ENCODE data around the gene HBB. TPM values are rescaled to one million over a fixed set of nuclear protein-coding genes. Genes with fewer than 3 reads are reported as not detected.
A peak's percentile ranks its signal among the peaks of the same experiment; 100 is the strongest.

The HBB gene
- total and polyA plus RNA-seq, 2 of the 4 experiments (the other 2 are of a cell fraction) = 0.24 TPM; not detected in 1

GRCh38 chr11:5223686-5224085 is 3.2 kb downstream of the HBB start:
- Histone ChIP-seq H2BK5ac (ENCODE audit: low read depth, low read length, poor library complexity, severe bottlenecking) (no peak overlapping the region), H4K5ac (ENCODE audit: low read depth, low read length) (no peak overlapping the region), H2AK9ac (replicated peaks; ENCODE audit: low read depth, low read length, poor library complexity) (no peak overlapping the region), H3K4me2 (ENCODE audit: low read depth, low read length) (peak overlapping the region; percentile 15; the same call in 1 of the 2 replicates), H3K4me3 (ENCODE audit: insufficient read depth, low read depth, low read length) (no peak overlapping the region), H3K4me1 (ENCODE audit: control insufficient read depth, insufficient read depth, low read length) (no peaks in the 10 kb centered on the region), H2BK20ac (ENCODE audit: low read depth, low read length) (no peak overlapping the region), H3K23ac (ENCODE audit: low read depth, low read length) (no peak overlapping the region), H3K9ac (ENCODE audit: low read depth, low read length) (no peak overlapping the region), H3K27ac (ENCODE audit: insufficient read depth, low read length) (no peak overlapping the region), H3K4ac (ENCODE audit: low read depth, low read length) (no peak overlapping the region), H3K79me1 (ENCODE audit: low read depth in 1 of 2, low read length in 2 of 2) (no peaks in the 10 kb centered on the region), H3K27me3 (ENCODE audit: control insufficient read depth, insufficient read depth, low read length) (no peaks in the 10 kb centered on the region), H3K36me3 (ENCODE audit: control insufficient read depth, insufficient read depth, low read length) (no peaks in the 10 kb centered on the region), H2BK15ac (ENCODE audit: low read depth, low read length) (no peak overlapping the region), H3K9me1 (ENCODE audit: insufficient read depth, low read length) (no peaks in the 10 kb centered on the region), H2AK5ac (ENCODE audit: low read depth, low read length) (no peak overlapping the region), H4K20me1 (ENCODE audit: insufficient read depth, low read length) (no peaks in the 10 kb centered on the region), H4K8ac (ENCODE audit: low read depth in 2 of 2, low read length in 2 of 2) (no peak overlapping the region), H3K9me3 (ENCODE audit: control insufficient read depth, insufficient read depth, low read length) (no peaks in the 10 kb centered on the region), H3K14ac (replicated peaks; ENCODE audit: low read depth, low read length) (no peak overlapping the region), H2AFZ (replicated peaks; ENCODE audit: low read length, poor library complexity) (no peak overlapping the region), H3K56ac (ENCODE audit: extremely low read depth, insufficient read depth, low read length) (no peak overlapping the region), H4K91ac (ENCODE audit: insufficient read depth, low read depth, low read length) (no peak overlapping the region), H3K18ac (ENCODE audit: low read depth, low read length) (peak overlapping the region; percentile 36; the same call in 1 of the 2 replicates), H2BK120ac (ENCODE audit: low read depth, low read length) (no peak overlapping the region)
- ChIA-PET POLR2A (ENCODE audit: unreplicated experiment) (no interaction called here), CTCF (no interaction called here)
- ATAC-seq (ENCODE audit: low read depth) (no peak), DNase-seq (peak; percentile 32)
- TF ChIP-seq FOS (IDR thresholded peaks at IDR 0.05; ENCODE audit: low read depth, low read length) (no peak), BHLHE40 (IDR thresholded peaks at IDR 0.05; ENCODE audit: low read depth, low read length) (no peak), SMC3 (IDR thresholded peaks at IDR 0.05; ENCODE audit: low read depth, low read length) (no peak), USF2 (IDR thresholded peaks at IDR 0.05; ENCODE audit: low read depth, low read length) (no peak), NFE2L2 (IDR thresholded peaks at IDR 0.05; ENCODE audit: low read depth, low read length) (no peak), ELK1 (IDR thresholded peaks at IDR 0.05; ENCODE audit: borderline replicate concordance, low read depth, low read length) (no peak), CEBPB (IDR thresholded peaks at IDR 0.05; ENCODE audit: low read depth, low read length) (no peak), MAZ (IDR thresholded peaks at IDR 0.05; ENCODE audit: borderline replicate concordance, low read depth, low read length) (no peak), RAD21 (IDR thresholded peaks at IDR 0.05; ENCODE audit: low read length) (no peak)
- dilution Hi-C loops (cut with HindIII; ENCODE audit: low sequenced_read_pairs, unreplicated experiment) (no loop called here), intact Hi-C loops (cut with micrococcal nuclease) (no loop called here), in situ Hi-C loops (cut with MboI; ENCODE audit: low sequenced_read_pairs) (no loop called here)
- BruUV-seq (replicated peaks) = no TSS peak
- no CpG with 5 or more reads among the region's 1 CpG for WGBS, 2 experiments (ENCODE audit: extremely low coverage in 2 of 2, insufficient read length in 1 of 2)
